Measurements from ENCODE around the gene PNMA3.
"Not testable (repeated sequence)": the region's sequence is repeated elsewhere in the genome, so short reads cannot be mapped to it uniquely, and the experiment has no call there.

Gene PNMA3, protein sequence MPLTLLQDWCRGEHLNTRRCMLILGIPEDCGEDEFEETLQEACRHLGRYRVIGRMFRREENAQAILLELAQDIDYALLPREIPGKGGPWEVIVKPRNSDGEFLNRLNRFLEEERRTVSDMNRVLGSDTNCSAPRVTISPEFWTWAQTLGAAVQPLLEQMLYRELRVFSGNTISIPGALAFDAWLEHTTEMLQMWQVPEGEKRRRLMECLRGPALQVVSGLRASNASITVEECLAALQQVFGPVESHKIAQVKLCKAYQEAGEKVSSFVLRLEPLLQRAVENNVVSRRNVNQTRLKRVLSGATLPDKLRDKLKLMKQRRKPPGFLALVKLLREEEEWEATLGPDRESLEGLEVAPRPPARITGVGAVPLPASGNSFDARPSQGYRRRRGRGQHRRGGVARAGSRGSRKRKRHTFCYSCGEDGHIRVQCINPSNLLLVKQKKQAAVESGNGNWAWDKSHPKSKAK

DNA sequence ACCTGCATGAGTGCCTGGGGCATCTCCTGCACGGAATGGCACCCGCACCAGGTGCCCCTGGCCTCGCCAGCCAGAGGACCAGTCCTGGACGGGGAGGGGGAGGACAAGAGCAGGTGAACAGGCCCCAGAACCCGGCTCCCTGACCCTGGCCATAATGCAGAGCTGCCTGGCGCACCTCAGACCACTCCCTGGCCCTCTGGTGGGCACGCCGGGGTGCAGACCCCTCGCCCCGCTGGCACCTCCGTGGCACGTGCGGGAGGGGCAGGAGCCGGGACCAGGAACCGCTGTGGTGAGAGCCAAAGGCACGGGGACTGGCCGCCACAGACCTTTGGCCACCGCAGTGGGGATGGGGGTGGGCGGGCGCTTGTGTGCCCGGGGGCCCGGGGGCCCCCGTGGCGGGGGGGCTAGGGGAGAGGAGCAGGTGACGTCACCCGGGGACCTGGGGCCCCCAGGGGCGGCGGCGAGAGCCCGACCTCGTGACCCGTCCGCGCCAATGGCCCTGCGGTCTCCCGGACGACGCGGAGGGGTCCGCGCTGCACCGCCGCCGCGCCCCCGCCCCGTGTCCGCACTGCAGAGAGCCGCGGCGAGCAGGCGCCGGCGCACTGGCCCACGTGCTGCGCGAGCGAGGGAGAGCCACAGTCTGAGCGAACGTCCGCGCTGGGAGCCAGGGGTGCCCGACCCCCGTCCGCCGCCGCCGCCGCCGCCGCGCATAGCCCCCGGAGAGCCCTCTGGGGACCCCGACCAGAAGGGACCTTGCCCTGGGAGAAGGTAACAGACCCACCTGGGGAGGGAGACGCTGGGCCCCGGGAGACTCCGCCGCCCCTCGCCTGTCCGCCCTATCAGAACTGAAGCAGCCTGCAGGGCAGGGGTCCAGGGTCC, at the start of gene PNMA3:
TSS of gene PNMA3 (plus strand) at position 600 of the 879 bp plus-strand sequence. CDS start 586 bp downstream, outside the sequence.
- in situ Hi-C loops (cut with MboI; ENCODE audit: low sequenced_read_pairs) = no loop called here

DNA sequence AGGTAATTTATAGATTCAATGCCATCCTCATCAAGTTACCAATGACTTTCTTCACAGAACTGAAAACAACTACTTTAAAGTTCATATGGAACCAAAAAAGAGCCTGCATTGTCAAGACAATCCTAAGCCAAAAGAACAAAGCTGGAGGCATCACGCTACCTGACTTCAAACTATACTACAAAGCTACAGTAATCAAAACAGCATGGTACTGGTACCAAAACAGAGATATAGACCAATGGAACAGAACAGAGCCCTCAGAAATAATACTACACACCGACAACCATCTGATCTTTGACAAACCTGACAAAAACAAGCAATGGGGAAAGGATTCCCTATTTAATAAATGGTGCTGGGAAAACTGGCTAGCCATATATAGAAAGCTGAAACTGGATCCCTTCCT, 39.1 kb upstream of the PNMA3 start:
- in situ Hi-C loops (cut with MboI; ENCODE audit: low sequenced_read_pairs) = not testable (repeated sequence)

DNA sequence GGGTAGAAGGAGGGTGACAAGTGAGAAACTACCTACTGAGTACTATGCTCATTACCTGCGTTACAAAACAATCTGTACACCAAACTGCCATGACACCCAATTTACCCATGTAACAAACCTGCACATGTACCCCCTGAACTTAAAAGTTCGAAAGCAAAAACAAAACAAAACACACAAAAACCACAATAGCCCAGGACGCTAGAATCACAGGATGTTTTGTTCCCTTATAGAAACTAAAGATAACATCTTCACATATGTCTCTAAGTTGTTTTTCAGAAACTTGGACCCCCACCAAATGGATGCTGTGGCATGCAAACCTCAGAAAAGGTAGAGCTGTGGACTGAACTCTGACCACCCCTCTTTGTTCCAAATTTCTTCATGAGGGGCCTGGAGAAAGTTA, 37.1 kb upstream of the PNMA3 start:
- in situ Hi-C loops (cut with MboI; ENCODE audit: low sequenced_read_pairs) = no loop called here

DNA sequence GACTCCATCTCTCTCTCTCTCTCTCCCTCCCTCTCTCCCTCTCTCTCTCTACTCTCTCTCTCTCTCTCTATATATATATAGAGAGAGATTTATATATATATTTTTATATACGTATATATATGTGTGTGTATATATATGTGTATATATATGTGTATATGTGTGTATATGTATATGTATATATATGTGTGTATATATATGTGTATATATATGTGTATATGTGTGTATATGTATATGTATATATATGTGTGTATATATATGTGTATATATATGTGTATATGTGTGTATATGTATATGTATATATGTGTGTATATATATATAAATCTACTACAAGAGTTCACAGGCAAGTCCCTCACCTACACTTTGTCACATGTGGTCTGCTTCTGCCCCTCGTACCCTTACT, 29.8 kb upstream of the PNMA3 start:
- in situ Hi-C loops (cut with MboI; ENCODE audit: low sequenced_read_pairs) = not testable (repeated sequence)

DNA sequence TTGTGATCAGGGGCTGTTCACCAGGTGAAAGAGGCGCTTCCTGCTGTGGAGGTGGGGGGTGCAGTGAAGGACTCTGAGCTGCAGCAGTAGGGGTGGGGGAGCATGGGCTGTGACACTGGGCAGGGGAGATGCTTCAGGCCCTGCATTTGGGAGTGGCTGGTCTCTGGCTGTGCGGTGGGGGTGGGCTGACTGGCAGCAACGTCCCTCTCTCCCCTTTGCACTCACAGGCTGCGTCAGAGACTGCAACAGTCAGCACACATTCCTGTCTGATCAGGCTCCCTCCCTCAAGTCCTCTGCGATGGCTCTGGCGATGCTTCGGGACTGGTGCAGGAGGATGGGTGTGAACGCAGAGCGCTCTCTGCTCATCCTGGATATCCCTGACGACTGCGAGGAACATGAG, 27.8 kb upstream of the PNMA3 start:
- in situ Hi-C loops (cut with MboI; ENCODE audit: low sequenced_read_pairs) = not testable (repeated sequence)

DNA sequence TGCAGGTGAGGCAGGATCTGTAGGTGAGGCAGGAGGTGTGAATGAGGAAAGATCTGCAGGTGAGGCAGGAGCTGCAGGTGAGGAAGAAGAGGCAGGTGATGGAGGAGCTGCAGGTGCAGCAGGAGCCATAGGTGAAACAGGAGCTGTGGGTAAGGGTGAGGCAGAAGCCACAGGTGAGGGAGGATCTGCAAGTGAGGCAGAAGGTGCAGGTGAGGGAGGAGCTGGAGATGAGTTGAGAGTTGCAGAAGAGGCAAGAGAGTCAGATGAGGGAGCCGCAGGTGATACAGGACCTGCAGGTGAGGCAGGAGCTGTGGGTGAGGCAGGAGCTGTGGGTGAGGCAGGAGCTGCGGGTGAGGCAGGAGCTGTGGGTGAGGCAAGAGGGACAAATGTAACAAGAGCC, 27.1 kb upstream of the PNMA3 start:
- in situ Hi-C loops (cut with MboI; ENCODE audit: low sequenced_read_pairs) = no loop called here

DNA sequence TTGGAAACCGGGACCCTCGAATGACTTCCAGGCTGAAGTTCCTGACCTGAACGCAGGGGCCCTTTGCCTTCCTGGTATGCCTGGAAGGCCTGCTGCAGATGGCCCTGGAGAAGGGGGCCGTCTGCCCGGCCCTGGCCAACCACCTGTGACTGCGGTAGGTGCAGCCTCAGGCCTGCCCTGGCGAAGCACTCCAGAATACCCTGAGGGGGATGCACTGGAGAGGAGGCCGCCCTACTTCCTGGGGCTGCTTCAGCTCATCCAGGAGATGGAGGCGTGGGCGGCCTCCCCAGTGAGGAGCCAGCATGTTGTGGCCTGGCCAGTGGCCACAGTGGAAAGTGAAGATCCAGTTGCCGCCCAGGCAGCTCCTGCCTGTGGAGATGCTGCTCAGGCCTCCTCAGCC, 26.4 kb upstream of the PNMA3 start:
- in situ Hi-C loops (cut with MboI; ENCODE audit: low sequenced_read_pairs) = no loop called here

DNA sequence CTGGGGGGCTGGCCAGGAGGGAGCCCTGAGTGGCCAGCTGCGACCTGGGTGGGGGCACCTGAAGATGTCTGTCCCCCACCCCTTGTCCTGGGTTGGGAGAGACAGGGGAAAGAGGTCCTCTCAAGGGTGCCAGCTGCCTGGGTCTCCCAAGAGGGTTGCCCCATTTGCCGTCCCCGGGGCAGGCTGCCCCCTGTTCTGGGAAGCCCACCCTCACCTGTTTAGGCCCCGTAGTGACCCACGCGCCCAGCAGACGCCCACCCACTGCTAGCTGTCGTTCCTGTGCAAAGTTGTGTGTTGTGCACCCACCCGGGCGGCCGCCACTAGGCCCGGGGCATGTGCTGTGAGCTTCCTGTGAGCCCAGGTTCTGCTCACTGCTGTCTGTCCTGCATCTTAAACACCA, 25.5 kb upstream of the PNMA3 start:
- in situ Hi-C loops (cut with MboI; ENCODE audit: low sequenced_read_pairs) = no loop called here

DNA sequence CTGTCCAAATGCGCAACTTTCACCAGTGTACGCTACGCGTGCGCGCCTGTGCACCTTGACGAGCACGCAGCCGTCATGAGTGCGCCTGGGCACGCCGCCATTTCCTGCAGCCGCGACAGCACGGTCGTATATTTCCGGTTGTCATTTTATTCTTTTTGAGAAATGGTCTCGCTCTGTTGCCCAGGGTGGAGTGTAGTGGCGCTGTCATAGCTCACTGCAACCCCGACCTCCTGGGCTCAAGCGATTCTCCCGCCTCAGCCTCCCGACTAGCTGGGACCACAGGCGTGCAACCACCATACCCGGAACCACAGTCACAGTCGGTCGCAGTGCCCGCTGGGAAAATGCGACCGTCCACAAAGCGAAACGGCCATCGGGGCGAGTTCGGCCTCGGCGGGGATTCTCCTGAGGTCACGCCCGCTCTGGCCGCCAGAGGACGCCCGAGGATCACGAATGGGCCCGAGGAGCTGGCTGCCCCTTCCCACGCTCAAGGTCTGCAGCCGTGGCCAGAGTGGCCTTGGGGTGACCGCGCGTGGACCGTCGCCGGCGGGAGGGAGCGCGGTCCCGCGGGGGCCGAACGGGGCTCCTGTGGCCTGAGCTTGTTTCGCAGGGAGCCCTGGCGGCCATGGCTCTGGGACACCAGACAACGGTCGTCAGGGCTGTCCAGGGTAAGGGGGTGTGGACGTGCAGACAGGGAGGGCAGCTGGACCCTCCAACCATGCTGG, 23.7 kb upstream of the PNMA3 start:
- in situ Hi-C loops (cut with MboI; ENCODE audit: low sequenced_read_pairs) = no loop called here

DNA sequence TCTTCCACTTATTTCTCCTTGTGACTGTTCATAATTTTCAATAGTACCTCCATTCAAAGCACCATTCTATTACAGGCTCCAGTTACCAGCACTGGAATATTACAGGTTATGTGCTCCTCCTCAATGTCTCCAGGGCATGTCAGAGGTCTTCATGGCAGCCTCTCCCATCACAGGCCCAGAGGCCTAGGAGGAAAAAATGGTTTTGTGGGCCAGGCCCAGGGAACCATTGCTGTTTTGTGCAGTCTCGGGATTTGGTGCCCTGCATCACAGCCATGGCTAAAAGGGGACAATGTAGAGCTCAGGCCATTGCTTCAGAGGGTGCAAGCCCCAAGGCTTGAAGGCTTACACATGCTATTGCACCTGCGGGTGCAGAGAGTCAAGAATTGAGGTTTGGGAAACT, 7.2 kb upstream of the PNMA3 start:
- in situ Hi-C loops (cut with MboI; ENCODE audit: low sequenced_read_pairs) = no loop called here

DNA sequence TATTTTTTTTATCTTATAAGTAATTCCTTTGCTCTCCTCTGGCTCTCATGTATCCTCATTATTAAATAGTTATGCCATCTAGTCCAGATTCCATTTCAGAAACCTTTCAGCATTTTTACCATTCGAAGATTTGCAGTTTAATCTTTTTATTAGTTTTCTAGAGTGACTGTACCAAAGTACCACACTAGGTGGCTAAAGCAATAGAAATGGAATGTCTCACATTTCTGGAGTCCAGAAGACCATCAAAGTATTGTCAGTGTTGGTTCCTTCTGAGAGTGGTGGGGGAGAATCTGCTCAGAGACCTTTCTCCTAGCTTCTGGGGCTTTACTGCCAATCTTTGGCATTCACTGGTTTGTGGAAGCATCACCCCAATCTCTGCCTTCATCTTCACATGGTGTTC, 3.7 kb upstream of the PNMA3 start:
- in situ Hi-C loops (cut with MboI; ENCODE audit: low sequenced_read_pairs) = no loop called here

DNA sequence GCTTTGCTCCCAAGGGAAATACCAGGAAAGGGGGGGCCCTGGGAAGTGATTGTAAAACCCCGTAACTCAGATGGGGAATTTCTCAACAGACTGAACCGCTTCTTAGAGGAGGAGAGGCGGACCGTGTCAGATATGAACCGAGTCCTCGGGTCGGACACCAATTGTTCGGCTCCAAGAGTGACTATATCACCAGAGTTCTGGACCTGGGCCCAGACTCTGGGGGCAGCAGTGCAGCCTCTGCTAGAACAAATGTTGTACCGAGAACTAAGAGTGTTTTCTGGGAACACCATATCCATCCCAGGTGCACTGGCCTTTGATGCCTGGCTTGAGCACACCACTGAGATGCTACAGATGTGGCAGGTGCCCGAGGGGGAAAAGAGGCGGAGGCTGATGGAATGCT, 1.0 kb downstream of the PNMA3 start:
- in situ Hi-C loops (cut with MboI; ENCODE audit: low sequenced_read_pairs) = no loop called here

DNA sequence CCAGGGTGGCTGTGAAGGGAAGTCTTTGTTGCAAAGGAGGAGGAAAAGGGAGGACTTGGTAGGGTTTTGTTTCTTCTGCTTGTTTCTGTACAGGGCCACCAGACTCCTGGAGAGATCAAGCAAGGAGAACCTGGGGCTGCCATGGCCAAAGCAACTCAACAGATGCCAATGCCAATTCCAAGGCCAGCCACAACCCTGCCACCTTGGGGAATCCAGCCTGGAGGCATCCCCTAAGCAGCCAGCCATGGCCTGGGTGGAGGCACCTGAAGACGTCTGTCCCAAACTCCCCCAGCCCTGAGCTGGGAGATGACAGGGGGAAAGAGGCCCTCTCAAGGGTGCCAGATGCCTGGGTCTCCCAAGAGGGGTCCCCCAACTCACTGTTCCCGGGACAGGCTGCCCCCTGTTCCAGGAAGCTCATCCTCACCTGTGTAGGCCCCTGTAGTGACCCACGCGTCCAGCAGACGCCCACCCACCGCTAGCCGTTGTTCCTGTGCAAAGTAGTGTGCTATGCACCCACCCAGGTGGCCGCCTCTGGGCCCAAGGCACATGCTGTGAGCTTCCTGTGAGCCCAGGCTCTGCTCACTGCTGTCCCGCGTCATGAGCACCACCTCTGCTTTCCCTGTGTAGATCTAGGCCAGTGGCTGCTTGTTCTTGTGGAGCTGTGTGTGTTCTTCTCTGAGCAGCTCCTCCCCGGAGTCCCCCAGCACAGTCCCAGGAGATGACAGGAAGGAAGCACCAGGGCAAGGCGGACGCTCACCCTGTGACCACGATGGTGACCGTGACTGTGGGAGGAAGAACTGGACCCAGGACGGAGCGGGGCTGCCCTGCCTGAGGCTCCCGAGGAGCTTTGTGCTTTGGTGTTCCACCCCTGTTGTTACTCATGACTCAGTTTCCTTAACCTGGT, 3.2 kb downstream of the PNMA3 start:
- in situ Hi-C loops (cut with MboI; ENCODE audit: low sequenced_read_pairs) = no loop called here

DNA sequence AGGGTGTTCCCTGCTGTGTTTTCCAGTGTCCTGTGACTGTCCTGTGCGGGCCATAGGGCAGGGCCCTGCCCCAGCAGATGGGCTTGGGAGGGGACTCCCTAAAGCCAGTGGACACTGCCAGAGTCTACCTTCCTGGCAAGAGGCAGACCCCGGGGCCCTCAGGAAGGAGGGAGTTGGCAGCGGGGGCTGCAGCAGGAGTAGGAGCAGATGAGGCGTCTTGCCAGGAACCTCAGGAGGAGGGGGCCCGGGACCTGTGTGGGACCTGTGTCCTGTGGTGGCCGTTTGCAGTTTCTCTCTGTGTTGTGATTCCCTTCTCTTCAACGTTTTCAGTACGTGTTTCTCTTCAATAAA, 3.8 kb downstream of the PNMA3 start:
- in situ Hi-C loops (cut with MboI; ENCODE audit: low sequenced_read_pairs) = no loop called here

DNA sequence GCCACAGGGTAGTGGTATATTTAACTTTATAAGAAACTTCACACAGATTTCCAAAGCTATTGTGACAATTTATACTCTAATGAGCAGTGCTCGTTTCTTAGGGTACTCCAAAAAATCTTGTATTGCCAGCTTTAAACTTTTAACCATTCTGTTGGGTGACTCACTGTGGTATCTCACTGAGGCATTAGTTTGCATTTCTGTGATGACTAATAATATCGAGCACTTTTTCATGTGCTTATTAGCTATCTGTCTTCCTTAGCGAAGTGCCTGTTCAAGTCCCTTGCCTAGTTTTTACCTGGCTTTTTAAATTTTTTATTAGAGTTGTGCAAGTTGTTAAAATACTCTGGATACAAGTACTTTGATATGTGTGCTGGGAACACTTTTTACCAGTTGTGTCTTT, 5.5 kb downstream of the PNMA3 start:
- in situ Hi-C loops (cut with MboI; ENCODE audit: low sequenced_read_pairs) = no loop called here

DNA sequence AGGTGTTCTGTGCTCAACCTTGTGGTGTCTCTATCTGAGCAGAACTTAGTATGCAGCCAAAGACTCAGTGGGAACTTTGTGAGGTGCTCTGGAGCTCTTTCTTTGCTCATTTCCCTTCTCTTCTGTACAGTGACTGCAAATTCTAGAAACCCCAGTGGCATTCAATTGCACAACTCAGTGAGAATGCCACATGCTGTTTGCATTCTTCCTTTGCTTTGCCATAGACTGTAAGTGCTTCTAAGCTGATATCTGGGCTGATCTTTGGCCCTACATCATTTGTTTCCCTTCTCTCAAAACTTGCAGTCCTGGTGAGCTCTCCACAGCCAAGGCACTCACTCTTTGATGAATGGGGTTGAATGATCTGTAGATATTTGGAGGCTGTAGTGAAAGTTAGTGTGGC, 7.0 kb downstream of the PNMA3 start:
- in situ Hi-C loops (cut with MboI; ENCODE audit: low sequenced_read_pairs) = no loop called here

DNA sequence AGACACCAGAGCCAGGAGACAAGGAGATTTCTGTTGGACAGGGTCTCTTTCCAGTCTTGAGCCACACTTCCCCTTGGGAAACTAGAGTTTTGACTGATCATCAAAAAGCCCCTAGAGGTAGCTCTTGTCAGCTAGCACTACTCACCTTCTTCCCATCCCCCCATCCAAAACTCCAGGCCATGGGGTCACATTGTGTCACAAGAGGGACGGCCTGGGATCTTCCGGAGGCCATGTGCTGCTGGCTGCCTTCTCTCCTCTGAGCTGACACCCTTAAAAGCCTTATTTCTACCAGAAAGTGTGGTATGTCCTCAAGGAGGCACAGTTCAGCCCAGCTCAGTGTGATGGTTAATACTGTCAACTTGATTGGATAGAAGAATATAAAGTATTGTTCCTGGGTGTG, 7.8 kb downstream of the PNMA3 start:
- in situ Hi-C loops (cut with MboI; ENCODE audit: low sequenced_read_pairs) = no loop called here

DNA sequence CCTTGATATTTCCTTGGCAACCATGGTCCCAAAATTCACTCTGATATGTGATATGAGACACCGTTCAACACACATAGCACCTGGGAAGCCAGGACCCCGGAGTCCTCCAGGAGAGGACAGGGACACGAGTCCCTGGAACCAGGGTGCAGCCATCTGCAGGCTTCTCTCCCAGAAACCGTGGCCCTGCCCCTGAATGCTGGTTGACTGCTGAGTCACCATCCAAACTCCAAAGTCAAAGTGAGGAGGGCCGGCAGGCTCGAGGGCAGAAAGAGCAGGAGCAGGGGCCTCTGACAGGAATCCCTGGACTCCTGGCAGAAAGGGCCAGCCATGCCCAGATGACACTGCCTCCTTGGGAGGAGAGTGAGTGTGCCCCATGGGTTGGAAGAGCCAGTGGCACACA, 9.1 kb downstream of the PNMA3 start:
- in situ Hi-C loops (cut with MboI; ENCODE audit: low sequenced_read_pairs) = no loop called here

DNA sequence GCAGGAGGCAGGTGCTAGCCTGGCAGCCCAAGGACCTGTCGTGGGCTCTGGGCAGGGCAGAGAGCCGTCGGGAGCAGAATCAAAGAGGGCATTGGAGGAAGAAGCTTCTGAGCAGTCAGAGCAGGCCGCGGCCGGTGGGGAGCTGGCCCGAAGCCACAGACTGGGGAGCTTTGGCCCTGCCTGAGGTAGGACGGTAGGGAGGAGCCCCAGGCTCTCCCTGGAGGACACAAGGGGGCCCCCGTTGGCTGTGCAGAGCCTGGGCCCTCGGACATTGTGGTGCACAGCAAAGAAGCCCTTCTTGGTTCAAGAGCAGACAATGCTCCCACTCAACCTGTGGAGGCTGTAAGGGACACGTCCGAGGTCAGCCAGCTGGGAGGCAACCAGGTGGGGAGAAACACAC, 10.1 kb downstream of the PNMA3 start:
- in situ Hi-C loops (cut with MboI; ENCODE audit: low sequenced_read_pairs) = not testable (repeated sequence)

DNA sequence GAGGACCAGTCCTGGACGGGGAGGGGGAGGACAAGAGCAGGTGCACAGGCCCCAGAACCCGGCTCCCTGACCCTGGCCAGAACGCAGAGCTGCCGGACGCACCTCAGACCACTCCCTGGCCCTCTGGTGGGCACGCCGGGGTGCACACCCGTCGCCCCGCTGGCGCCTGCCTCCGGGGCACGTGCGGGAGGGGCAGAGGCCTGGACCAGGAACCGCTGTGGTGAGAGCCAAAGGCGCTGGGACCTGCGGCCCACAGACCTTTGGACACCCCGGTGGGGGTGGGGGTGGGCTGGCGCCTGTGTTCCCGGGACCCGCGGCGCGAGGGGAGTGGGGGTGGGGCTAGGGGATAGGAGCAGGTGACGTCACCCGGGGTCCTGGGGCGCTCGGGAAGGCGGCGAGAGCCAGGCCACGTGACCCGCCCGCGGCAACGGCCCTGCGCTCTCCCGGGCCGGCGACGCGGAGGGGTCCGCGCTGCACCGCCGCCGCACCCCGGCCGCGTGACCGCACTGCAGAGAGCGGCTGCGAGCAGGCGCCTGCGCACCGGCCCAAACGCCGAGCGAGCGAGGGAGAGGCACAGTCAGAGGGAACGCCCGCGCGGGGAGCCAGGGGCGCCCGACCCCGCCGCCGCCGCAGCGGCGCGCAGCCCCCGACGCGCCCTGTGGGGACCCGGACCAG, 15.8 kb downstream of the PNMA3 start, which contains the start of gene PNMA6A:
TSS of gene PNMA6A (plus strand) at position 546 of the 675 bp plus-strand sequence. CDS start 609 bp downstream, outside the sequence.
- in situ Hi-C loops (cut with MboI; ENCODE audit: low sequenced_read_pairs) = not testable (repeated sequence)
